ENCODE measurements around the gene KIAA0753. TPM values are rescaled to one million over a fixed set of nuclear protein-coding genes. Genes with fewer than 3 reads are reported as not detected.
"Not testable (repeated sequence)": the region's sequence is repeated elsewhere in the genome, so short reads cannot be mapped to it uniquely, and the experiment has no call there.

The KIAA0753 gene
- total RNA-seq, 1 donor, result 10.8 TPM

GRCh38 chr17:6669479-6670212, 29.1 kb upstream of the KIAA0753 start:
- no peak for DNase-seq (ENCODE audit: low read depth in 2 of 3, low spot score in 2 of 3)

GRCh38 chr17:6668727-6669425, 28.4 kb upstream of the KIAA0753 start:
- no peak for DNase-seq (ENCODE audit: low read depth in 2 of 3, low spot score in 2 of 3)

- no peak for DNase-seq (ENCODE audit: low read depth in 2 of 3, low spot score in 2 of 3)
These were observed 27.7 kb upstream of the KIAA0753 start for GRCh38 chr17:6668219-6668618.

- no peak for DNase-seq (ENCODE audit: low read depth in 2 of 3, low spot score in 2 of 3)
These were observed 27.0 kb upstream of the KIAA0753 start for GRCh38 chr17:6667516-6667915.

- no peak for DNase-seq (ENCODE audit: low read depth in 2 of 3, low spot score in 2 of 3)
These were observed 26.0 kb upstream of the KIAA0753 start for GRCh38 chr17:6666557-6666956.

- peak in 2 of 3 donors; percentile 60 to 77 for DNase-seq (ENCODE audit: low read depth in 2 of 3, low spot score in 2 of 3)
These were observed 25.6 kb upstream of the KIAA0753 start for GRCh38 chr17:6666077-6666521.

- DNase-seq (ENCODE audit: low read depth in 2 of 3, low spot score in 2 of 3), result not testable (repeated sequence)
These were observed 22.7 kb upstream of the KIAA0753 start for GRCh38 chr17:6663200-6663599.

GRCh38 chr17:6661464-6661848, 20.9 kb upstream of the KIAA0753 start:
- no peak for DNase-seq (ENCODE audit: low read depth in 2 of 3, low spot score in 2 of 3)

- DNase-seq (ENCODE audit: low read depth in 2 of 3, low spot score in 2 of 3), result peak in 2 of 3 donors; percentile 59 to 85
These were observed 20.4 kb upstream of the KIAA0753 start for GRCh38 chr17:6660805-6661463.

- no peak for DNase-seq (ENCODE audit: low read depth in 2 of 3, low spot score in 2 of 3)
These were observed 19.6 kb upstream of the KIAA0753 start for GRCh38 chr17:6660101-6660500.

GRCh38 chr17:6658411-6658810, 17.9 kb upstream of the KIAA0753 start:
- not testable (repeated sequence) for DNase-seq (ENCODE audit: low read depth in 2 of 3, low spot score in 2 of 3)

- DNase-seq (ENCODE audit: low read depth in 2 of 3, low spot score in 2 of 3), result no peak
These were observed 17.2 kb upstream of the KIAA0753 start for GRCh38 chr17:6657633-6658287.

GRCh38 chr17:6656797-6657632, 16.5 kb upstream of the KIAA0753 start:
- DNase-seq (ENCODE audit: low read depth in 2 of 3, low spot score in 2 of 3), result peak in 2 of 3 donors; percentile 31 to 59

- DNase-seq (ENCODE audit: low read depth in 2 of 3, low spot score in 2 of 3), result not testable (repeated sequence)
These were observed 15.3 kb upstream of the KIAA0753 start for GRCh38 chr17:6655732-6656361.

- no peak for DNase-seq (ENCODE audit: low read depth in 2 of 3, low spot score in 2 of 3)
These were observed 14.6 kb upstream of the KIAA0753 start for GRCh38 chr17:6654841-6655731.

GRCh38 chr17:6651919-6652452, 11.5 kb upstream of the KIAA0753 start:
- DNase-seq (ENCODE audit: low read depth in 2 of 3, low spot score in 2 of 3), result peak in 1 of 3 donors; percentile 58

- peak; percentile 81 to 97 (median 93) for DNase-seq (ENCODE audit: low read depth in 2 of 3, low spot score in 2 of 3)
These were observed 10.9 kb upstream of the KIAA0753 start, which contains the start of the genes C17orf100 and MED31 for GRCh38 chr17:6651354-6651918. Gene C17orf100 (plus strand): TSS chr17:6651762. CDS start chr17:6651914, 152 bp downstream. Gene MED31 (minus strand): TSS chr17:6651605. CDS start chr17:6651528, 77 bp downstream.

GRCh38 chr17:6648181-6648580, 7.7 kb upstream of the KIAA0753 start:
- peak in 1 of 3 donors; percentile 60 for DNase-seq (ENCODE audit: low read depth in 2 of 3, low spot score in 2 of 3)

Measured in hematopoietic multipotent progenitor cell (in vitro differentiated cells).